RWPE2 (cell line): ENCODE measurements around the gene KRTAP12-1.

Experiments used
- ATAC-seq: fragments of 200-7000 bp; cut with Tn5 transposase; 3 replicates; pipeline ENCODE4 v1.9.1; 2021; ENCODE audit warnings: low read depth
- DNase-seq: peaks from one replicate; pipeline ENCODE4 v3.0.0-alpha.2; 2020; ENCODE audit warnings: low spot score
- H3K27ac ChIP-seq: fragments of 450-650 bp; 2 replicates; pipeline ENCODE4 v1.5.1; 2017; ENCODE audit warnings: mild to moderate bottlenecking; ENCODE audit not compliant: poor library complexity, severe bottlenecking
- H3K27me3 ChIP-seq: fragments of 250-450 bp; sonication (Bioruptor Pico); 2 replicates; pipeline ENCODE4 v1.5.1; 2021; ENCODE audit warnings: mild to moderate bottlenecking, moderate library complexity; ENCODE audit not compliant: insufficient read depth, poor library complexity, severe bottlenecking
- H3K36me3 ChIP-seq: fragments of 250-450 bp; sonication (Bioruptor Pico); 2 replicates; pipeline ENCODE4 v1.5.1; 2020; ENCODE audit warnings: low read depth, mild to moderate bottlenecking, moderate library complexity
- H3K4me1 ChIP-seq: fragments of 250-450 bp; sonication (Bioruptor Pico); 2 replicates; pipeline ENCODE4 v1.5.1; 2021; ENCODE audit warnings: mild to moderate bottlenecking, moderate library complexity; ENCODE audit not compliant: insufficient read depth, poor library complexity, severe bottlenecking
- H3K4me3 ChIP-seq: fragments of 250-450 bp; sonication (Bioruptor Pico); 2 replicates; pipeline ENCODE4 v1.5.1; 2021; ENCODE audit warnings: mild to moderate bottlenecking, moderate library complexity; ENCODE audit not compliant: severe bottlenecking
- H3K9me3 ChIP-seq: fragments of 250-450 bp; sonication (Bioruptor Pico); 2 replicates; pipeline ENCODE4 v1.5.1; 2021; ENCODE audit warnings: mild to moderate bottlenecking, moderate library complexity; ENCODE audit not compliant: severe bottlenecking
- CTCF ChIP-seq: fragments of 450-650 bp; IDR thresholded peaks from one replicate; pipeline ENCODE4 v1.5.1; 2017; ENCODE audit warnings: mild to moderate bottlenecking, moderate library complexity; ENCODE audit not compliant: poor library complexity, severe bottlenecking

Gene KRTAP12-1

GRCh38 chr21:44724926-44725325 lies 43.0 kb upstream of the KRTAP12-1 start:
- DNase-seq (no peak), ATAC-seq (no peak)
- no peak overlapping the region for H3K4me3 ChIP-seq
- no peaks in the 10 kb centered on the region for H3K4me1 ChIP-seq
- no peaks in the 10 kb centered on the region for H3K9me3 ChIP-seq
- peaks cover 47% of the 10 kb centered on the region for H3K27me3 ChIP-seq
- no peak overlapping the region for H3K27ac ChIP-seq
- TF ChIP-seq CTCF = no peak
- no peaks in the 10 kb centered on the region for H3K36me3 ChIP-seq

DNA sequence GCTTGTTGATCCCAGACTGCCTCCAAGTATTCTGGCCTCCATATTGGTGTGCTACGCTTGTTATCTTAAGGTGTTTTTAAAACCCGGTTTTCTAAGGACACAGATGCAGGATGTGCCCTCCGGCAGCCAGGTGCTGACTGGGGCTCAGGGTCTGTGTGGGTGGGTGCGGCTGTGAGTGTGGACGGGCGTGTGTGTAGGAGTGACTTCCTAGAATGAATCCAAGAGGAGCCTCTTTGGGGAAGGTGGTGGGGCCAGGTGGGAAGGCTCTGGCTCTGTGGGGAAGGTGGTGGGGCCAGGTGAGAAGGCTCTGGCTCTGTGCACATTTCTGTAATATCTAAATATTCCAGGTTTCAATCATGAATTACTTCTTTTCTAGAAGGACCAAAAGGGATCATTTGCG lies 42.2 kb upstream of the KRTAP12-1 start:
- no peak for DNase-seq
- no peak for ATAC-seq
- peaks cover 54% of the 10 kb centered on the region for H3K27me3 ChIP-seq
- no peak overlapping the region for H3K4me3 ChIP-seq
- TF ChIP-seq CTCF = no peak
- no peak overlapping the region for H3K27ac ChIP-seq
- H3K36me3 ChIP-seq = no peaks in the 10 kb centered on the region
- H3K9me3 ChIP-seq = no peaks in the 10 kb centered on the region
- H3K4me1 ChIP-seq = no peaks in the 10 kb centered on the region

- H3K27me3 ChIP-seq = peaks cover 61% of the 10 kb centered on the region
- H3K4me1 ChIP-seq = no peaks in the 10 kb centered on the region
- no peak overlapping the region for H3K27ac ChIP-seq
- H3K4me3 ChIP-seq = no peak overlapping the region
- H3K36me3 ChIP-seq = no peaks in the 10 kb centered on the region
- ATAC-seq (peak; percentile 44; the same call in 2 of the 3 replicates), DNase-seq (no peak)
- H3K9me3 ChIP-seq = no peaks in the 10 kb centered on the region
- TF ChIP-seq CTCF = no peak
Observed at GRCh38 chr21:44723177-44724131, 41.5 kb upstream of the KRTAP12-1 start.

- peaks cover 66% of the 10 kb centered on the region for H3K27me3 ChIP-seq
- no peak overlapping the region for H3K4me3 ChIP-seq
- DNase-seq = no peak
- H3K36me3 ChIP-seq = no peaks in the 10 kb centered on the region
- H3K9me3 ChIP-seq = no peaks in the 10 kb centered on the region
- ATAC-seq = no peak
- no peak overlapping the region for H3K27ac ChIP-seq
- H3K4me1 ChIP-seq = no peaks in the 10 kb centered on the region
- no peak for TF ChIP-seq CTCF
Observed at GRCh38 chr21:44722731-44723130, 40.8 kb upstream of the KRTAP12-1 start.

DNA sequence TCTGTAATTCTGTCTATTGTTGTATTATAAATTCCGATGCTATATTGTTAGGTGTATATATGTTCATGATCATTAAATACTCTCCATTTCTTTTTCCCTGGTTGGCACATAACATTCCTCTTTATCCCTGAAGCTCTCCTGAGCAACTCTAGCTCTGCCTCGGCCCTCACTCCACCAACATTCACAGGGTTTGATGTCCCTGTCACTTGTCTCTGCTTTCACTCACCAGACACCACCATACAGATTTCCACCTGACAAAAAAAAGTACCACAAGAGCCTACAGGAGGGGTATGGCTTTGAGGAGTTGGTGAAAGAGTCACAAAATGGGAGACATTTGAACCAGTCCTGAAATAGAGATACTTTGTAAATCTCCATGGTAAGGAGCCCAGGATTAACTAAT lies 38.2 kb upstream of the KRTAP12-1 start:
- DNase-seq (no peak), ATAC-seq (no peak)
- Histone ChIP-seq H3K27me3 (peaks cover 55% of the 10 kb centered on the region), H3K4me3 (no peak overlapping the region), H3K9me3 (no peaks in the 10 kb centered on the region), H3K4me1 (no peaks in the 10 kb centered on the region), H3K27ac (no peak overlapping the region), H3K36me3 (no peaks in the 10 kb centered on the region)
- TF ChIP-seq CTCF = no peak
